Activated naive CD4-positive, alpha-beta T cell treated with anti-CD3 and anti-CD28 coated beads, Interleukin-2, amount 50 U/mL, for 72 hours (primary cell): ENCODE results near the gene GALNT18. TPM values are rescaled to one million over a fixed set of nuclear protein-coding genes. Genes with fewer than 3 reads are reported as not detected.

Experiments used
- ATAC-seq, 2 donors: fragments of 150-1000 bp; cut with Tn5 transposase; 2 replicates each; pipeline ENCODE4 v1.10.0; 2021; ENCODE audit warnings: mild to moderate bottlenecking in 2 of 2, moderate library complexity in 2 of 2
- DNase-seq, 2 donors: peaks; one replicate each; pipeline ENCODE4 v3.0.0; 2021 to 2022; ENCODE audit warnings: low spot score in 2 of 2
- H3K27ac Mint-ChIP-seq, 2 donors: one replicate each; pipeline ENCODE4 v1.8.0; 2022; ENCODE audit warnings: mild to moderate bottlenecking in 2 of 2, mixed read lengths in 2 of 2
- H3K36me3 Mint-ChIP-seq, 2 donors: one replicate each; pipeline ENCODE4 v1.8.0; 2022; ENCODE audit warnings: mixed read lengths in 2 of 2
- H3K9me3 Mint-ChIP-seq, 2 donors: one replicate each; pipeline ENCODE4 v1.8.0; 2022; ENCODE audit warnings: mixed read lengths in 2 of 2
- total RNA-seq, 2 donors: library from RNA; stranded (reverse); gene quantifications; one replicate each; pipeline ENCODE4 v1.2.3, GENCODE V29; 2022

Gene GALNT18
- total RNA-seq, 2 donors from 2014 or later, result 2.0 to 19.2 TPM

GRCh38 chr11:11581481-11581880 lies 40.3 kb downstream of the GALNT18 start:
- DNase-seq, result no peak
- no peaks in the 10 kb centered on the region for H3K36me3 Mint-ChIP-seq
- no peaks in the 10 kb centered on the region for H3K9me3 Mint-ChIP-seq
- ATAC-seq, result no peak
- H3K27ac Mint-ChIP-seq, result no peak overlapping the region

GRCh38 chr11:11580841-11581411 lies 40.9 kb downstream of the GALNT18 start:
- Mint-ChIP-seq H3K9me3 (no peaks in the 10 kb centered on the region), H3K36me3 (no peaks in the 10 kb centered on the region), H3K27ac (no peak overlapping the region)
- DNase-seq (no peak), ATAC-seq (no peak)

GRCh38 chr11:11580012-11580411 lies 41.8 kb downstream of the GALNT18 start:
- Mint-ChIP-seq H3K9me3 (no peaks in the 10 kb centered on the region), H3K36me3 (no peaks in the 10 kb centered on the region), H3K27ac (no peak overlapping the region)
- ATAC-seq (no peak), DNase-seq (no peak)

GRCh38 chr11:11579012-11579988 lies 42.5 kb downstream of the GALNT18 start:
- Mint-ChIP-seq H3K36me3 (no peaks in the 10 kb centered on the region), H3K27ac (no peak overlapping the region), H3K9me3 (no peaks in the 10 kb centered on the region)
- DNase-seq (no peak), ATAC-seq (no peak)

GRCh38 chr11:11577932-11578911 lies 43.6 kb downstream of the GALNT18 start:
- Mint-ChIP-seq H3K27ac (peak overlapping the region in 1 of 2 donors; percentile 76), H3K9me3 (no peaks in the 10 kb centered on the region), H3K36me3 (no peaks in the 10 kb centered on the region)
- ATAC-seq, result no peak
- DNase-seq, result no peak

- Mint-ChIP-seq H3K9me3 (no peaks in the 10 kb centered on the region), H3K27ac (peak overlapping the region in 1 of 2 donors; percentile 76), H3K36me3 (no peaks in the 10 kb centered on the region)
- DNase-seq (no peak), ATAC-seq (peak in 1 of 2 donors; percentile 40)
These were observed 44.5 kb downstream of the GALNT18 start for GRCh38 chr11:11577251-11577855.

GRCh38 chr11:11574373-11575287 lies 47.2 kb downstream of the GALNT18 start:
- Mint-ChIP-seq H3K9me3 (no peaks in the 10 kb centered on the region), H3K36me3 (peaks cover 0 to 6% of the 10 kb centered on the region in 2 donors), H3K27ac (no peak overlapping the region)
- ATAC-seq (no peak), DNase-seq (no peak)

- ATAC-seq (no peak), DNase-seq (no peak)
- Mint-ChIP-seq H3K9me3 (no peaks in the 10 kb centered on the region), H3K27ac (no peak overlapping the region), H3K36me3 (peaks cover 0 to 6% of the 10 kb centered on the region in 2 donors)
These were observed 49.4 kb downstream of the GALNT18 start for GRCh38 chr11:11572386-11572785.

GRCh38 chr11:11571893-11572292 lies 49.9 kb downstream of the GALNT18 start:
- ATAC-seq (no peak), DNase-seq (no peak)
- H3K9me3 Mint-ChIP-seq, result no peaks in the 10 kb centered on the region
- H3K36me3 Mint-ChIP-seq, result peaks cover 0 to 6% of the 10 kb centered on the region in 2 donors
- no peak overlapping the region for H3K27ac Mint-ChIP-seq

GRCh38 chr11:11570823-11571222 lies 51.0 kb downstream of the GALNT18 start:
- H3K36me3 Mint-ChIP-seq, result peaks cover 0 to 6% of the 10 kb centered on the region in 2 donors
- H3K27ac Mint-ChIP-seq, result peak overlapping the region; percentile 4 to 6
- peak; percentile 30 to 65 for ATAC-seq
- DNase-seq, result peak in 1 of 2 donors; percentile 10
- no peaks in the 10 kb centered on the region for H3K9me3 Mint-ChIP-seq

- no peak for ATAC-seq
- Mint-ChIP-seq H3K27ac (peak overlapping the region in 1 of 2 donors; percentile 6), H3K36me3 (peaks cover 0 to 6% of the 10 kb centered on the region in 2 donors), H3K9me3 (no peaks in the 10 kb centered on the region)
- DNase-seq, result no peak
These were observed 51.8 kb downstream of the GALNT18 start for GRCh38 chr11:11569936-11570491.

GRCh38 chr11:11568651-11569229 lies 53.1 kb downstream of the GALNT18 start:
- peak; percentile 55 to 66 for ATAC-seq
- peak in 1 of 2 donors; percentile 10 for DNase-seq
- H3K27ac Mint-ChIP-seq, result peak overlapping the region; percentile 63 to 67
- no peaks in the 10 kb centered on the region for H3K9me3 Mint-ChIP-seq
- H3K36me3 Mint-ChIP-seq, result peaks cover 0 to 6% of the 10 kb centered on the region in 2 donors

GRCh38 chr11:11567936-11568650 lies 53.7 kb downstream of the GALNT18 start:
- H3K9me3 Mint-ChIP-seq, result no peaks in the 10 kb centered on the region
- H3K27ac Mint-ChIP-seq, result peak overlapping the region; percentile 63 to 67
- peaks cover 0 to 6% of the 10 kb centered on the region in 2 donors for H3K36me3 Mint-ChIP-seq
- peak in 1 of 2 donors; percentile 38 for DNase-seq
- ATAC-seq, result peak; percentile 71 to 78

GRCh38 chr11:11565636-11566035 lies 56.2 kb downstream of the GALNT18 start:
- Mint-ChIP-seq H3K9me3 (no peaks in the 10 kb centered on the region), H3K36me3 (peaks cover 0 to 4% of the 10 kb centered on the region in 2 donors), H3K27ac (no peak overlapping the region)
- ATAC-seq (no peak), DNase-seq (no peak)
